Endothelial cell (in vitro differentiated cells): ENCODE data around the gene ASB13. TPM values are rescaled to one million over a fixed set of nuclear protein-coding genes. Genes with fewer than 3 reads are reported as not detected.

Experiments used
- DNase-seq: peaks from one replicate; pipeline ENCODE4 v3.0.0; 2021; ENCODE audit warnings: low spot score
- H3K27ac Mint-ChIP-seq: one replicate; pipeline ENCODE4 v1.8.0; 2021; ENCODE audit warnings: mixed read lengths, inconsistent platforms; ENCODE audit not compliant: unreplicated experiment
- H3K27me3 Mint-ChIP-seq: one replicate; pipeline ENCODE4 v1.8.0; 2021; ENCODE audit warnings: mild to moderate bottlenecking, moderate library complexity, mixed read lengths, inconsistent platforms; ENCODE audit not compliant: unreplicated experiment
- H3K36me3 Mint-ChIP-seq: one replicate; pipeline ENCODE4 v1.8.0; 2021; ENCODE audit warnings: mild to moderate bottlenecking, low read depth, mixed read lengths, inconsistent platforms; ENCODE audit not compliant: unreplicated experiment
- H3K4me1 Mint-ChIP-seq: one replicate; pipeline ENCODE4 v1.8.0; 2021; ENCODE audit warnings: mild to moderate bottlenecking, mixed read lengths, inconsistent platforms; ENCODE audit not compliant: unreplicated experiment
- H3K4me3 Mint-ChIP-seq: one replicate; pipeline ENCODE4 v1.8.0; 2021; ENCODE audit warnings: mild to moderate bottlenecking, mixed read lengths, inconsistent platforms; ENCODE audit not compliant: unreplicated experiment
- H3K9me3 Mint-ChIP-seq: one replicate; pipeline ENCODE4 v1.8.0; 2021; ENCODE audit warnings: mixed read lengths, inconsistent platforms; ENCODE audit not compliant: unreplicated experiment
- CTCF ChIP-seq: fragments of 200-600 bp; sonication (generic); IDR thresholded peaks from one replicate; pipeline ENCODE4 v1.5.0; 2021; ENCODE audit warnings: antibody characterized with exemption; ENCODE audit not compliant: unreplicated experiment
- total RNA-seq: library from RNA; stranded (reverse); fragmentation: NEBNext Ultra II Directional; extraction: Animal tissue kit (Norgen Biotek cat#: 25700); gene quantifications from one replicate; pipeline ENCODE4 v1.2.1, GENCODE V29; 2021; ENCODE audit not compliant: unreplicated experiment

The ASB13 gene
- total RNA-seq, 1 donor from 2014 or later: 22.5 TPM

- no peaks in the 10 kb centered on the region for H3K9me3 Mint-ChIP-seq
- H3K36me3 Mint-ChIP-seq: peaks cover 5% of the 10 kb centered on the region
- TF ChIP-seq CTCF: no peak
- no peak overlapping the region for H3K27ac Mint-ChIP-seq
- H3K4me3 Mint-ChIP-seq: no peak overlapping the region
- DNase-seq: no peak
- H3K27me3 Mint-ChIP-seq: peaks cover 3% of the 10 kb centered on the region
- H3K4me1 Mint-ChIP-seq: peaks cover 7% of the 10 kb centered on the region
Measured at GRCh38 chr10:5670662-5671375, 4.4 kb upstream of the ASB13 start.

GRCh38 chr10:5669604-5670003 lies 3.2 kb upstream of the ASB13 start:
- Mint-ChIP-seq H3K36me3 (peaks cover 5% of the 10 kb centered on the region), H3K27ac (no peak overlapping the region), H3K9me3 (no peaks in the 10 kb centered on the region), H3K27me3 (peaks cover 3% of the 10 kb centered on the region), H3K4me1 (peaks cover 10% of the 10 kb centered on the region), H3K4me3 (no peak overlapping the region)
- TF ChIP-seq CTCF: no peak
- DNase-seq: no peak

- no peak for TF ChIP-seq CTCF
- no peak for DNase-seq
- Mint-ChIP-seq H3K27me3 (peaks cover 4% of the 10 kb centered on the region), H3K9me3 (no peaks in the 10 kb centered on the region), H3K36me3 (peaks cover 10% of the 10 kb centered on the region), H3K27ac (no peak overlapping the region), H3K4me1 (peaks cover 20% of the 10 kb centered on the region), H3K4me3 (no peak overlapping the region)
Measured at GRCh38 chr10:5668429-5668828, 2.0 kb upstream of the ASB13 start.

- H3K4me3 Mint-ChIP-seq: peak overlapping the region; percentile 96
- no peak for TF ChIP-seq CTCF
- peaks cover 25% of the 10 kb centered on the region for H3K4me1 Mint-ChIP-seq
- H3K36me3 Mint-ChIP-seq: peaks cover 10% of the 10 kb centered on the region
- no peak for DNase-seq
- H3K27me3 Mint-ChIP-seq: peaks cover 6% of the 10 kb centered on the region
- H3K9me3 Mint-ChIP-seq: no peaks in the 10 kb centered on the region
- no peak overlapping the region for H3K27ac Mint-ChIP-seq
Measured at GRCh38 chr10:5666841-5667630, 641 bp upstream of the ASB13 start.
